SHP77 (cell line): ENCODE measurements around the gene TNNT2.

Experiments used
- DNase-seq, 2 experiments: peaks; one replicate each; lab custom pipeline; 2025; lab: John Stamatoyannopoulos, UW

Gene TNNT2

DNA sequence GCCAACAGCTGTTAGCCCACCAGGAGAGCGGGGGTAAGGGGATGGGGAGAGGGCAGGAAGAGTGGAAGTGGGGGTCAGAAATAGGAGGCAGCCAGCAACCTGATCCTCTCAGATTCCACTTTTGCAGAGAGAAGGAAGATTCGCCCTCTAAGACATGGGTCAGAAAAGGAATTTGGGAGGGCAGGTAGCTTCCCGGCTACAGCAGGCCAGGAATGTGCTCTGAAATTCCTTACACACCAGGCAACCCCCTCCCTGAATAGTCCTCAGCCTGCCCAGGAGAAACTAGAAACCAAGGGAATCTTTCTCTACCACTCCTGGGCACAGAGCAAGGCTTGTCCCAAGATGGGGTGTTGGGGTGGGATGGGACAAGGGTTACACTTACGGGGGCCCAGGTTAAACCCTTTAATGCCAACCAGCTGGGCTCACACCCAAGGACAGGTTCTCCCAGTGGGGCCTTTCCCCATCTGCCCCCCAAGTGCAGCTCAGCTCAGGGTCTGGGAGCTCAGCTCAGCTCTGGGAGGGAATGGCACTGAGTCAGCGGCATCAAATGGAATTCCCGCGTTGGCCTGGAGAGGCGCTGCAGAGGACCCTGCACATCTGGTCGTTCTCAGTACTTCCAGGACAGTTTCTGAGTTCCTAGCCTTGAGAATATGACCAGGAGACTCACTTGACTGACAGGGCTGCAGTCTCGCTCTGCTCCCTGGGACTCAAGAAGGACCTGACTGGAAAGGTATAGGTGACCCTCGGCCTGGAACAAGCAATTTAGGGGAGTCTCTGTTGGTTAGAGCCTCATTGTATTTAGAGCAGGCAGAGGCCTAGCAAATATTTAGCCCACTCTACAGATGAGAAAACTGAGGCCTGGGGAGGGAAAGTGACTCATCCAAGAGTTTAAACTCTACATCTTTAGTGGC is 761 bp downstream of the TNNT2 start:
- no peak for DNase-seq

DNA sequence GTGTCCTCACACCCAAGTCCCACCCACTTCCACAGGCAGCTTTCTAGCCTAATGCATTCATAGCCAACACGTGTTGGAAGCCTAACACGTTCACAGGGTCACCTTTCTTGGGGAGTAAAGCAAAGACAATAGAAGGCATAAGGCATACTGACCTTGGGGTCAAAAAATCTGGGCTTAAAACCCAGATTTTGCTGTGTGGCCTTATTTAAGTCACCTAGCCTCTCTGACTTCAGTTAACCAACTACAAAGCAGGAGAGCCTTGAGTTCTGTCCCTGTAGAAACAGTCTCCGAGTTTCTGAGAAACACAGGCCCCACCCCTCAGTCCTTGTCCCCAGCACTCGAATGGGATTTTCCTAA is 1.4 kb downstream of the TNNT2 start:
- no peak for DNase-seq

- DNase-seq, result no peak
Measured at GRCh38 chr1:201375169-201375568, 2.3 kb downstream of the TNNT2 start.

DNA sequence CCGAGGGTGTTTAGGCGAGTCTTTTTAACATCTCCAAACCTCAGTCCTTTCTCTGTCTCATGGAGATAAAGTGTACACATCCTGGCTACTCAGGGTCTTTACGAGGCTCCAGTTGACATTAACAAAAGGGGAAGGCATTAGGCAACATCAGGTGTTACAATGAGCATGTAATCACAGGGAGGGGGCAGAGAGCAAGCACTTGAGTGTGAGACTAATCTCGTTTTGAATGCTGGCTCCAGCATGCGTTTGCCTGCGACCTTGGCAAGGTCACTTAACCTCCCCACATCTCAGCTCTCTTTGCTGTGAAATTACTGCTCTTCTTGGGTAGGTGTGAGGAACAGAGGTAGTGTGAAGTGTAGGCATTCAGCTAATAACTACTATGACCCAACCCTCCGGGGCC is 3.1 kb downstream of the TNNT2 start:
- DNase-seq, result no peak

GRCh38 chr1:201371792-201372191 is 5.7 kb downstream of the TNNT2 start:
- DNase-seq, result no peak

DNA sequence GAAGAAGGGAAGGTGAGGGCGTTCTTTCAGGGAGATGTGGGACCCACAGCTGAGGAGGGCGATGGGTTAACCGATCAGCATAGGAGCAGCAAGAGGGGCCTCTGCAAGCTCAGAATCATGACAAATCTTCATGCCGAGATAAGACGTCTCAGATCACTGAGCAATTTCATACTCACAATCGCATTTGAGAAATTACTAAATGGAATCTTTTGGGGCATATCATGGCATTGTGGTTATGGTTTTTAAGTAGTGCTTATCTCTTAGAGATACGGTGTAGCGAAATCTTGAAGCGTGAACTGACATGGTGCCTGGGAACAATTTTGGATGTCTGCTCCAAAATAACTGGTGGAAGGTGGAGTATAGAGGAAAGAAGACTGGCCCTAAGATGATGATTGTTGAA is 6.2 kb downstream of the TNNT2 start:
- DNase-seq, result no peak

GRCh38 chr1:201370500-201370899 is 7.0 kb downstream of the TNNT2 start:
- no peak for DNase-seq

DNA sequence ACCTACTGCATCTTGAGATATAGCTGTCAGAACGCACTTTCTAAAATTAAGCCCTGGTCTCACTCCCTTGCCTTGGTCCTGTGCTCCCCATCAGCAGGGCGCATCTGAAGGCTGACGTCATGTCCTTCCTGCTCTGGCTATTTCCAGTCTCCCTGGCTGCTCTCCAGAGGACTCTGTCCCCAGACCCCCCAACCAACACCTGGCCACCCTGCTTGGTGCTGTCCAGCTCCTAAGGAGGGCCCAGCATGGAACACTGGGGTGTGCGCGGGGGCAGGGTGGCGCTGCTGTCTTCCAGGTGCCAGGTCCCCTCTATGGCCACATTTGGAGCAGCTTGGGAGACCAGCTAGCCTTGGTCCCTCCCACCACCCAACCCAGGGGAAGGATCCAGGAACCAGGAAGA is 8.3 kb downstream of the TNNT2 start:
- no peak for DNase-seq

DNA sequence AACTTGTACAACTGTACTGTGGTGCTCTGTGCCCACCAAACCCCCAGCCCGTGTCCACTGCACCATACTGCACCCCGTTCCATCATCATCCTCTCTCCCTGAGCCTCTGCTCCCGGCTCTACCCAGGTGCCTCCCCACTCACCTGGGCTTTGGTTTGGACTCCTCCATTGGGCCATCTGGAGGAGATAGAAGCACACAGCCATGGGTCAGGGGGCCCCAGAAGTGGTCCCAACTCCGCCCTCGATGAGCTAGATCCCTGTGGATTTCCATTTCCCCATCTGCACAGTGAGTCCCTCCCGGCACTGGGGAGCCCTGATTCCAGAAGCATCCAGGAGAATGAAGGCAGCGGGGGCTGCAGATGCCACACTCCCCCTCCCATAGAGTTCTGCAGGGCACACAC is 10.8 kb downstream of the TNNT2 start:
- no peak for DNase-seq

- no peak for DNase-seq
Measured at GRCh38 chr1:201365251-201365650, 12.2 kb downstream of the TNNT2 start.

GRCh38 chr1:201364808-201365105 is 12.7 kb downstream of the TNNT2 start:
- no peak for DNase-seq

DNA sequence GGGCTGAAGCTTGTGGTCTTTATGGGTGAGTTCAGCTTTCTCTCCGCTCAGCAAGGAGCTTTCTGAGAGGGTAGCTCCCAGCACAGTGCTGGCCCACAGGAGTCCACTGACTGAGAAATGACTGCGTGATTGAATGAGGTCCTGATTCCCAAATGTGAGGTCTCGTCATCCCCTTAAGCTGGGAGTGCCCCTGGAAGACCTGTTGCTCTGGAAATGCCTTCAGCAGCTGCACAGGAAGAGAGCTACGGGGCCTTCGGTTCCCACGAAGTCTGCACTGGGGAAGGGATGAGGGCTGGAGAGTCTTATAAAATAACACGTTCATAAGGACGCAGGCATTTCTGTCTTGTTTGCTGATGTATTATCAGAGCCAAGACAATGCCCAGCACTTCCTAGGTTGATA is 14.0 kb downstream of the TNNT2 start:
- no peak for DNase-seq

DNA sequence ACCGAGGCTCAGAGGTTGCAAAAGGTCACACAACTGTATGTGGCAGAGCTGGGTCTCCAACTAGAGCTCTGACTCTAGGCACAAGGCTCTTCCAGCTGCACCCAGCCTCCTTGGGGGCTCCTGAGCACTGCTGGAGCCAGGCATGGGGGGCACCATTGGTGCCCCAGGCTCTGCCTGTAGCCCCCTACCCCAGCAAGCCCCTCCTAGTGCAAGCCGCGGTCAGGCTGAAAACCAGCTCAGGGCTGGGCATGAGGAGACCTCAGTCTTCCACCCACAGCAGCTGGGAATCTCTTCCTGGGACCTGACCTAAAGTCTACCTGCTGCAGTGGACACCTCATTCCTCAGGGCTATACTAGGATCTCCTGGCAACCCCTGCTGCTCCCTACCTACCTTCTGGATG is 14.6 kb downstream of the TNNT2 start:
- DNase-seq, result no peak

DNA sequence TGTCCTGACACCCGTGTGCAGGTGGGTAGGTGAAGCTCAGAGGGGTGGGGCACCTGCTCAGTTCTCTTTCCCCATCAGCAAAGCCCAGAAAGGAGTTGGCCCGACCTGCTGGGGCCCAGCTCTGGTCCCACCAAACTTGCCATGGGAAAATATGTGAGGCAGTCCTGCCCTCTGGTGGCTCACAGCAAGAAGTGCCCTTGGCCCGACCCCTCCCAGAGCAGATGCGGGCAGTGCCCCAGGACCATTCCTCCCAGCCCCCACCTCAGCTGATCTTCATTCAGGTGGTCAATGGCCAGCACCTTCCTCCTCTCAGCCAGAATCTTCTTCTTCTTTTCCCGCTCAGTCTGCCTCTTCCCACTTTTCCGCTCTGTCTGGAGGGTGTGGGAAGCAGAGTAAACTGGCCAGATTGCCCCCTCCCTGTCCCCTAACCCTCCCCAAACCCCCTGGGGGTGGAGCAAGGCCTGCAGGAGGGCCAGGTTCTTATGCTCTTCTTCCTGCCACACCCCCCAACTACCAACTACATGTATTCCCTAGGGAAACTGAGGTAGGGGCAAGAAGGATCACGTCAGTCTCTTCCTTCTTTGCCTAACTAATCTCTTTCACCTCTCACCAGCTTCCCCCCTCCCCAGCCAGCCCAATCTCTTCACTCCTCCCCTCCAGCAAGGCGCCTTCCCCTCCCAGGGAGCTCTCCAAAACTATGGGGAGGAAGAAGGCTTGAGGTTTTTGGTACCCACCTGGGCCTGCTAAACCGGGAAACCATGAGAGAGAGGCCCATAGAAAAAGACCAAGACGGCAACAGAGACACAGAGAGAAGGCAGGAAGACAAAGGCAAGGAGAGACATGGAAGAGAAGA is 15.6 kb downstream of the TNNT2 start:
- DNase-seq, result peak in 1 of 2 experiments; percentile 33

- no peak for DNase-seq
Measured at GRCh38 chr1:201360901-201361651, 16.4 kb downstream of the TNNT2 start.

- DNase-seq, result no peak
Measured at GRCh38 chr1:201360486-201360885, 17.0 kb downstream of the TNNT2 start.

DNA sequence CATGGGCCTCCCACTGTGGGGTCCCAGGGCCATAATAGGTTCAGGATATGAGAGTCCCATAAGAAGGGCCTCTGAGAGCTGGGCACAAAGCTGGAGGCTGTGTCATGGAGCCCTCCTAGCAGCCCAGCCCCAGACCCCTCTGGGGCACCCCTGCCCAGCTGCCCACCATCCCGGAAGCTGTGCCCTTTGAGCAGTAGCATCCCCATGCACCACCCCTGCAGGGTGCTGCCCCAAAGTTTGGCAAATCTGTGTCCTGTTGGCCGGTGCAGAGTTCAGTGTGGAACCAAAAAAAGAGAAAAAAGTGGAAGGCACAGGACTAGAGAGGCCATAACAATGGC is 17.6 kb downstream of the TNNT2 start:
- no peak for DNase-seq

DNA sequence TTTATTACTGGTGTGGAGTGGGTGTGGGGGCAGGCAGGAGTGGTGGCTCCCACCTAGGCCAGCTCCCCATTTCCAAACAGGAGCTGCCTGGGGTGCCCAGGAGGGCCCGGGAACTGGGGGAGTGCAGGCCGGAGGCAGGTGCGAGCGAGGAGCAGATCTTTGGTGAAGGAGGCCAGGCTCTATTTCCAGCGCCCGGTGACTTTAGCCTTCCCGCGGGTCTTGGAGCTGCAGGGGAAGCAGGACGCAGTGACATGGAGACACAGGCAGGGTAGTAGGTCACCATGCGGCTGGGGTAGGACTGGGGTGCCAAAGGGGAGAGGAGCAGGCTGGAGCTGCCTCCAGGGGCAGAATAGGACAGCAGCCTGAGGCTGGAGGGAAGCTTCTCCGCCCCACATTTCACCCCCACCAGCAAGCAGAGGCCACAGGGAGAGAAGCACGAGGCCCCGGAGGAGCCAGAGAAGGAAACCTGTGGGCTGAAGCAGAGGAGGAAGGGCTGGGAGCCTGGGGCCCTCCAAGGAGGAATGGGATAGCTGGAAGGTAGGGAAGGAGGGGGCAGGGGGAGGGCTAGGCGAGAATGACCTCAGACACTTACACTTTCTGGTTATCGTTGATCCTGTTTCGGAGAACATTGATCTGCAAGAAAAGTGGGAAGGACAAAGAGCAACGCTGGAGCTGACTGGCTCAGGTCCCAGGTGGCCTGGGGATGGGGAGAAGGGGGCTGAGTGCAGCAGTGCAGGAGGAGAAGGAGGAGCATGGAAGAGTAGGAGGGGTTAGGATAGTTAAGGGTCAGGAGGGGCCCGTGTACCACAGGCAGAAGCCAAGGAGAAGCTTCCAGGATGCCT is 18.2 kb downstream of the TNNT2 start:
- no peak for DNase-seq

DNA sequence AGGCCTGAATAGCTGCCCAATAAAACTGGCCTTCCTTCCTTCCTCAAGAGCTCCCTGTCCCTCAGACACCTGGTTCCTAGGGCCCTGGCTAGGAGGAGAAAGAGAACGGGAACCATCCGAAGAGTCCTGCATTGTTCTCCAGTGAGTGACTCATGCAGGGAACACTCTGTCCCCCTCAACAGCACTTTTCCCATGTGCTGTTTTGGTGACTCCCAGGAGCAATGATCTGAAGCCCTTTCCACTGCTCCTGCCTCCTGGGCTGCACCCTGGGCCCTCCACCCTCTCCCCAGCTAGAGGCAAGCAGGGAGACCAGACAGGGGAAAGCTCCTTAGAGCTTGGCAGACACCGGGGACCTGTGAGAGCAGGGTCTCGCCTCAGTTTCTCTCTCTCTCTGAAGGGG is 18.9 kb downstream of the TNNT2 start:
- no peak for DNase-seq

DNA sequence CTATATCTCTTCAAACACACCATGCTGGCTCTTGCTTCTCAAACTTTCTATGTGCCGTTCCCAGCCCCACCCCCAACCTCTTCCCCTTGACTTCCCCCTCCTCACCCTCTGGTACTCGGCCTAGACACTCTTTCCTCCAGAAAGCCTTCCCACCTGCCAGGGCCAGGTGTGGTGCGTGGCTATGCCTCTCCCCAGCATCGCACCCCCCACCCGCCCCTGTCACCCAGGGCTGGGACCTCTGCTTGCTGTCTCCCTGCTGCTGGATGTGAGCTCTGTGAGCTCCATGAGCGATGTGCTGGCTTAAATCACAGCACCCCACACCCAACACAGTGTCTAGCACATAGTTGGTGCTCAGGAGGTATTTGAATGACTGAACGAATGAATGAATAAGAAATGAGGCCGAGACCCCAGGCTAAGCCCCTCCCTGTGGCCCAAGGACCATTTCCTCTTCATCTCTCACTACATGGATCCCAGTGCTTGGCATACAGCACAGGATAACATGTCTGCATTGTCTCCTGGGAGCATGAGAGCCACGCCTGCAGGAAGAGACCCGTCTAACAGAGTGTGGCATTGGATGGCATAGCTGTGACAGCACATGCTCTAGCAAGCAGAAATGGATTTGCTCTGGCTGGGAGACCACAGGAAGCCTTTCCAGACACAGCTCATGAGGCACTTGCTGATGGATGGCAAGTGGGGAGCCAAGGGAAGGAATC is 19.7 kb downstream of the TNNT2 start:
- DNase-seq, result no peak

DNA sequence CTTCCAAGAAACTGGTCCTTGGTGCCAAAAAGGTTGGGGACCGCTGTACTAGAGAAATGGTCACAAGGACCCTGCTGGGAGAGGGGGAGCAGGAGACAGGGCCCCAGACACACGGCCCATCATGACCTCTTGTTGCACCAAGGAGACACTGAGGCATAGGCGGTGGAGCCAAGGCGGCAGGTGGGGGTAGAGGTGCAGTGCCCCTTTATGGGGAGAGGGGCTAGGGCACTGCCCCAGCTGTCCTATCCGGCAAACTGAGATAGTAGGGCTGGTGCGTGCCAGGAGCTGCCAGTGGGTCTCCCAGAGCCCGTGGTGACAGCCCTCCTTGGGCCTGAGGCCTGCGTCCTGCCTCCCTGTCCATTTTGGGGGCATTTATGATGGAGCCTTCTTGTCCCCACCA is 20.3 kb downstream of the TNNT2 start:
- DNase-seq, result no peak
